Prostate gland (tissue), 2 donors: ENCODE measurements around the gene THRB.

Source experiments
- POLR2AphosphoS5 ChIP-seq: sonication (generic); formaldehyde crosslinking; IDR thresholded peaks from one replicate; pipeline ENCODE4 v1.6.1; 2017; ENCODE audit warnings: antibody characterized with exemption
- TF ChIP-seq, protein P1 (sequence below), 4 experiments: fragments of 200-600 bp in 2 of 4; fragments of 450-650 bp in 2 of 4; sonication (generic) in 2 of 4; IDR thresholded peaks; 1 replicate in 3 of 4; 2 replicates in 1 of 4; pipeline ENCODE4 v1.5.1; 2016 to 2019; ENCODE audit warnings: antibody characterized with exemption in 4 of 4, mild to moderate bottlenecking in 2 of 4, moderate library complexity in 2 of 4

DNA sequence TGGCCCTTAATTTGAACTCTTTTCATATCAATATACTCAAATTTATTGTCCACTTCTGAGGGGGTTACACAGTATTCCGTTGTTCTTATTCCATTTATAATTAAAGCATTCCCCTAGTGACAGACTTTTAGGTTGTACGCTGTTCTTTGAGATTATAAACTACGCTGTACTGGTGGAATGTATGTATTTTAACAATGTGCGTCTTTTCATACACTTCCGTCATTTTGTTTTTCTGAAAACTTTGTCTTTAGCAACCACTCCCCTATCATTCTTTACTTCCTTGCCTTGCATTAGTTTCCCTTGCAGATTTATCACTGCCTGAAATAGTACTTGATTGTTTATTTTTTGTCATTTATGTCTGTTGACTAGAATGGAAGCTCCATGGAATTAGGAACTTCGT lies 137.0 kb downstream of the THRB start:
- TF ChIP-seq, protein P1, sequence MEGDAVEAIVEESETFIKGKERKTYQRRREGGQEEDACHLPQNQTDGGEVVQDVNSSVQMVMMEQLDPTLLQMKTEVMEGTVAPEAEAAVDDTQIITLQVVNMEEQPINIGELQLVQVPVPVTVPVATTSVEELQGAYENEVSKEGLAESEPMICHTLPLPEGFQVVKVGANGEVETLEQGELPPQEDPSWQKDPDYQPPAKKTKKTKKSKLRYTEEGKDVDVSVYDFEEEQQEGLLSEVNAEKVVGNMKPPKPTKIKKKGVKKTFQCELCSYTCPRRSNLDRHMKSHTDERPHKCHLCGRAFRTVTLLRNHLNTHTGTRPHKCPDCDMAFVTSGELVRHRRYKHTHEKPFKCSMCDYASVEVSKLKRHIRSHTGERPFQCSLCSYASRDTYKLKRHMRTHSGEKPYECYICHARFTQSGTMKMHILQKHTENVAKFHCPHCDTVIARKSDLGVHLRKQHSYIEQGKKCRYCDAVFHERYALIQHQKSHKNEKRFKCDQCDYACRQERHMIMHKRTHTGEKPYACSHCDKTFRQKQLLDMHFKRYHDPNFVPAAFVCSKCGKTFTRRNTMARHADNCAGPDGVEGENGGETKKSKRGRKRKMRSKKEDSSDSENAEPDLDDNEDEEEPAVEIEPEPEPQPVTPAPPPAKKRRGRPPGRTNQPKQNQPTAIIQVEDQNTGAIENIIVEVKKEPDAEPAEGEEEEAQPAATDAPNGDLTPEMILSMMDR (IDR thresholded peaks at IDR 0.05), result no peak
- TF ChIP-seq POLR2AphosphoS5, result no peak
